GM18526 (cell line): ENCODE data around the gene UBE2O.

Source experiments
- POLR2A ChIP-seq: IDR thresholded peaks from 3 replicates; pipeline ENCODE4 v1.6.1; 2011; ENCODE audit not compliant: insufficient read length; ENCODE audit errors: extremely low read depth

The UBE2O gene

GRCh38 chr17:76492123-76492988 lies 39.4 kb upstream of the UBE2O start:
- TF ChIP-seq POLR2A = peak; percentile 57

- TF ChIP-seq POLR2A = no peak
These were observed 38.5 kb upstream of the UBE2O start for GRCh38 chr17:76491271-76492122.

GRCh38 chr17:76490112-76490710 lies 37.3 kb upstream of the UBE2O start:
- TF ChIP-seq POLR2A = no peak

- no peak for TF ChIP-seq POLR2A
These were observed 34.7 kb upstream of the UBE2O start for GRCh38 chr17:76487451-76488192.

- TF ChIP-seq POLR2A = no peak
These were observed 32.6 kb upstream of the UBE2O start for GRCh38 chr17:76485569-76485968.

- TF ChIP-seq POLR2A = no peak
These were observed 31.3 kb upstream of the UBE2O start for GRCh38 chr17:76484228-76484725.

- TF ChIP-seq POLR2A = no peak
These were observed 28.2 kb upstream of the UBE2O start for GRCh38 chr17:76481071-76481655.

DNA sequence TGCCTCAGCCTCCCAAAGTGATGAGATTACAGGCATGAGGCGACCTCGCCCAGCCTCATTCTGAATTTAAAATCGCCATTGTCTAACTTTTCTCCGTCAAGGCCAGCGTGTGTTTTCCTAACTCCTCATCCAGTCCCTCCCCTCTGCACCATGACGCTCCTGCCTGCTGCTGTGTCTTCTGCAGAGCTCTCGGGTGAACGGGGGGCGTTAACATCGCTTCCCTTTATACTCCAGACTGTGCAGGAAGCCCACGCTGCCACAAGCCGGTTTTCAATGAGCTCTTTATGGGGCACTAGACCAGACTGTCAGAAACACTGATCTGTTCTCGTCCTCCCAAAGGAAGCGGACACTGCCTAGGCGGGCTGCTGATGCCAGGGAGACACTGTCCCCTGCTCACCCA lies 27.7 kb upstream of the UBE2O start:
- no peak for TF ChIP-seq POLR2A

DNA sequence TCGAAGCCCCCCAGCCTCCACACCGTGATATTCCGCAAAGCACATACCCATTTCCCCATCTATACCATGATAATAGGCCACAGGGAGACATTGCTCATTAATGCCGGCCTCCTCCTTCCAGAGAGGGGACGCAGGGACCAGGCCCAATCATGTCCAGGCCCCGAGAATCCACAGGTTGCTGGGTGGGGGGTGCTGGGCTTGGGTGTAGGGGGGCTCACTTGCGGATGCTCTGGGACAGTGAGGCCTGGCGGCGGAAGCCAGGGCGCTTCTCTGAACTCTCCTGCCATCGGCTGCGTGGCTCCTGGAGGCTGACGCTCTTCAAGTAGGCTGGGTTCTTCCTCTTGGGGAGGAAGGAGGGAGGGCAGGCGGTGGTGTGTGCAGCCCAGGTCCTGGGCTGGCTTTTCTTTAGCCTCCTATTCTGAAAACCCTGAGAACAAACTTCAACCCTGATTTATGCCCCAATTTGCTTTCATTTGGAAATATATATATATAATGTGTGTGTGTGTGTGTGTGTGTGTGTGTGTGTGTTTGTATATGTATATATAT lies 26.6 kb upstream of the UBE2O start:
- no peak for TF ChIP-seq POLR2A

GRCh38 chr17:76478730-76479514 lies 26.0 kb upstream of the UBE2O start:
- no peak for TF ChIP-seq POLR2A

DNA sequence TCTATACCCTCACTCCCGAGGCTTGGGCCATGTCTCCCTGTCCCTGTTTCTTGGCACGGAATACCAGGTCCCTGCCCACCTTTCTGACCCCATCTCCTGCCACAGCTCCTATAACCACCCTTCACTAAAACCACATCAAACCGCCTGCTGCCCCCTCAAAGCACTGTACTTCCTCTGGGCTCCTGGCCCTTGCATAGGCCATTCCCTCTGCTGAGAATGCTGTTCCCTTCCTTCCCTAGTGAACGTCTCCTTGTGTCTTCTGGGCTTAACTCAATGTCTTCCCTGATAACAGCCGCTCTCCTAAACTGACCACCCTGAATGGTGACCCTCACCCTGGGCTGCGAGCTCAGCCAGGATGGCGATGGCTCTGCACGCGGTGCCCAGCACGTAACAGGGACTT lies 25.1 kb upstream of the UBE2O start:
- TF ChIP-seq POLR2A = no peak

DNA sequence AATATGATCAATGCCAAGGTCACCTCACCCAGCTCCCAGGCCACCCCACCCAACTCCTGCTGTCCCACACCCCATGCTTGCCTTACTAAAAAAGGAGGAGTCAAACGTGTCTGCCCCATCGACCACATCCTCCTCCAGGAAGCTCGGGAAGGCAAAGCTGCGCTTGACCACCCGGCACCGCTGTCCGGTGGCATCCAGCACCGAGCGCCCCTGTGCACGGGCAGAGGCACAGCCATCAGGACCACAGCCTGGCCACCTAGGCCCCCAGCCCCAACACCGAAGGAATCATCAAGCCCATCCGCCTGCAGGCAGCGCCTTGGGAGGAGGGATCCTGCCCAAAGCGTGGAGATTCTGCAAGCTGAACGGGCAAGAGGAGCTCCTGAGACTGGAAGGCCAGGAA lies 24.6 kb upstream of the UBE2O start:
- no peak for TF ChIP-seq POLR2A

DNA sequence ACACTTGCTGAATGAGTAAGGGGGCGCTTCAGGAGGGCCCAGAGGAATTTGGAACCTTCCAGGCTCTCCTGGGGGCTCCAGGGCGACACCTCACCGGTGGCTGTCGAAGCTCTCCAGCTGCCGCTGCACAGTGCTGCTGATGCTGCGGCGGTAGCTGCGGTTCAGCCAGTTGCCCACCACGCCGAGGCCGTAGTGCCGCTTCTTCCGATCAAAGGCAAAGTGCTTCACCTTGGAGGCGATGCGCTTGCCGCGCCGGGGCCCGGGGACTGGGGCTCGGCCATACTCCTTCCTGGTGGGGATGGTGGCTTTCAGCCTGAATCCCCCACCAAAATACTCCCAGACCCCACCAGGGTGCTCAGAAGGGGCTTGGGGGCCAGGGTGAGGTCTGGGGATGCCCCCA lies 23.8 kb upstream of the UBE2O start:
- TF ChIP-seq POLR2A = no peak
